Measurements from ENCODE around the gene WBP2. TPM values are rescaled to one million over a fixed set of nuclear protein-coding genes. Genes with fewer than 3 reads are reported as not detected.

WBP2 gene
- total and polyA plus RNA-seq, 2 of the 8 experiments (the other 6 are each of a cell fraction or from before 2014, with no cell fraction given): 48.2 to 71.2 TPM

GRCh38 chr17:75834279-75834920, 20.7 kb downstream of the WBP2 start:
- no peak overlapping the region for H3K23ac ChIP-seq (ENCODE audit: insufficient read length)
- H3K27me3 ChIP-seq (replicated peaks in 1 of 4; ENCODE audit: control insufficient read depth in 3 of 4, extremely low read depth in 1 of 4, insufficient read depth in 3 of 4, low read length in 3 of 4): no peaks in the 10 kb centered on the region
- 0 out of 2 replicates have a peak overlapping the region, but pooled peaks have one; percentile 72 for H2BK15ac ChIP-seq (ENCODE audit: low read length)
- no peak overlapping the region for H3K14ac ChIP-seq (ENCODE audit: insufficient read length)
- H2AFZ ChIP-seq (ENCODE audit: low read length): no peak overlapping the region
- H3K23me2 ChIP-seq (ENCODE audit: low read depth, low read length): no peaks in the 10 kb centered on the region; the same call in 1 of the 2 replicates
- no peaks in the 10 kb centered on the region for H3K79me1 ChIP-seq (ENCODE audit: low read depth, low read length)
- H2BK5ac ChIP-seq (ENCODE audit: low read depth, low read length): peak overlapping the region; percentile 66; the same call in 1 of the 2 replicates
- no peak overlapping the region for H4K8ac ChIP-seq (ENCODE audit: extremely low read depth, insufficient read depth, low read length)
- peak overlapping the region; percentile 46 for H4K91ac ChIP-seq (replicated peaks; ENCODE audit: insufficient read length, low read length)
- FAIRE-seq: no peak
- H2AK5ac ChIP-seq (ENCODE audit: low read depth, low read length): no peak overlapping the region
- no peaks in the 10 kb centered on the region for H4K20me1 ChIP-seq (replicated peaks in 1 of 2; ENCODE audit: control insufficient read depth in 1 of 2, insufficient read depth in 2 of 2, low read length in 2 of 2)
- no peak overlapping the region for H3K4me3 ChIP-seq (ENCODE audit: extremely low read depth in 1 of 4, insufficient read depth in 2 of 4, low read depth in 3 of 4, low read length in 4 of 4)
- H3K4me2 ChIP-seq (ENCODE audit: insufficient read depth in 1 of 2, low read depth in 2 of 2, low read length in 2 of 2): no peak overlapping the region
- H3K9me3 ChIP-seq (ENCODE audit: insufficient read depth in 2 of 2, low read depth in 1 of 2, low read length in 1 of 2): no peaks in the 10 kb centered on the region
- H3K79me2 ChIP-seq (ENCODE audit: control insufficient read depth in 1 of 2, insufficient read depth in 2 of 2, low read length in 2 of 2): no peaks in the 10 kb centered on the region
- H2BK120ac ChIP-seq (replicated peaks; ENCODE audit: low read depth, low read length): no peak overlapping the region
- H3K9ac ChIP-seq (replicated peaks in 1 of 4; ENCODE audit: extremely low read depth in 1 of 4, low read depth in 3 of 4, low read length in 3 of 4): no peak overlapping the region
- H4K5ac ChIP-seq (ENCODE audit: insufficient read length, low read depth, low read length): no peak overlapping the region
- ChIA-PET CTCF (ENCODE audit: partially characterized antibody) (interaction anchor here (0.5 to 21.9 kb wide), 7 partner anchors 9 to 233 kb away, joined by 3 to 563 read pairs (median 4); partner anchors contain the start of genes SMIM5, UNC13D and WBP2), POLR2A (ENCODE audit: partially characterized antibody) (interaction anchor here (2.1 to 16.0 kb wide), 4 partner anchors 10 to 58 kb away, joined by 7 to 216 read pairs (median 24); partner anchors contain the start of genes UNC13D and WBP2)
- peaks cover 0 to 30% (median 21%) of the 10 kb centered on the region in 4 experiments; a peak in 6 of 7 replicates for H3K4me1 ChIP-seq (replicated peaks in 1 of 4; ENCODE audit: control insufficient read depth in 3 of 4, insufficient read depth in 4 of 4, low read length in 3 of 4)
- H3K18ac ChIP-seq (ENCODE audit: extremely low read depth, low read length): no peak overlapping the region
- WGBS, 2 experiments (ENCODE audit: extremely low coverage in 1 of 2, insufficient coverage in 1 of 2, insufficient read length in 1 of 2, insufficient replicate concordance in 2 of 2, low coverage in 1 of 2, low lambda C conversion rate in 2 of 2, missing lambda C conversion rate in 1 of 2): 95% methylated on average over 25 of the region's 25 CpGs; no CpG with 5 or more reads in 1 of the 2 experiments
- no peak overlapping the region for H3K4ac ChIP-seq (replicated peaks; ENCODE audit: insufficient read length, low read depth, low read length)
- H3K27ac ChIP-seq (ENCODE audit: low read depth, low read length): no peak overlapping the region
- H3K36me3 ChIP-seq (ENCODE audit: control insufficient read depth in 2 of 4, insufficient read depth in 4 of 4, low read length in 3 of 4): no peaks in the 10 kb centered on the region
- H2BK12ac ChIP-seq (ENCODE audit: low read depth, low read length): peak overlapping the region; percentile 30; the same call in 1 of the 2 replicates
- DNase-seq (ENCODE audit: low read depth in 1 of 2, low spot score in 2 of 2): no peak
- H3K56ac ChIP-seq (replicated peaks; ENCODE audit: insufficient read length, low read depth, low read length): no peak overlapping the region
- H2BK20ac ChIP-seq (ENCODE audit: low read length): no peak overlapping the region
- TF ChIP-seq ATF3 (IDR thresholded peaks at IDR 0.05; ENCODE audit: insufficient read depth, low read depth, low read length) (no peak), KDM4A (IDR thresholded peaks at IDR 0.05; ENCODE audit: low read depth, low read length, severe bottlenecking) (no peak), SP1 (IDR thresholded peaks at IDR 0.05; ENCODE audit: low read depth, low read length) (no peak), KDM5A (IDR thresholded peaks at IDR 0.05; ENCODE audit: low read length) (no peak), SIN3A (conservative IDR thresholded peaks at IDR 0.05 in 1 of 2, IDR thresholded peaks at IDR 0.05 in 1 of 2; ENCODE audit: low read depth in 1 of 2, low read length in 2 of 2) (no peak), ATF2 (IDR thresholded peaks at IDR 0.05; ENCODE audit: low read length) (no peak), ZNF274 (IDR thresholded peaks at IDR 0.05; ENCODE audit: borderline replicate concordance, extremely low read depth, low read length) (no peak), POLR2A (IDR thresholded peaks at IDR 0.05; ENCODE audit: control extremely low read depth in 1 of 2, low read depth in 2 of 2, low read length in 2 of 2) (no peak), BRCA1 (IDR thresholded peaks at IDR 0.05; ENCODE audit: low read depth, low read length) (no peak), KDM1A (IDR thresholded peaks at IDR 0.05; ENCODE audit: borderline replicate concordance, low read length) (no peak)
